NK-92 (cell line): Measurements from ENCODE around the gene DGKG.

Experiments used
- DNase-seq: peaks from one replicate; lab custom pipeline; 2025; ENCODE audit not compliant: unreplicated experiment; lab: John Stamatoyannopoulos, UW

DGKG gene

DNA sequence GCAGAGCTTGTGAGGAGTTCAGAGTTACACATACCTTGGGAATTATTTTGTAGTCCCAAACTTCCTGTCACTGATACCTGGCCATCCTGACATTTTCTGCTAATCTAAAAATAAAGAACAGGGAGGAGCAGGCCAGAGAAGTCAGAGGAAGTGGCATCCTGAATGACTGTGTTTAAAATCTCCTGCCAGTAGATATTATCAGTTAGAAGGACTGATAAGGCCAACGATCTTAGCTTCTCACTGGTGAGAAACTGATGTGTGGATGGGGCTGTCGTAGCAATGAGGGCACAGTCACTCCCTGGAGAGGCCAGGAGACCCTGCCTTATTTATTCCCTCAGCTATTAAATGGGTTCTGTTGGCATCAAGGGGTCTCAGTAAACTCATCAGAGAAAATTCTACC, 115.1 kb downstream of the DGKG start:
- DNase-seq = no peak

DNA sequence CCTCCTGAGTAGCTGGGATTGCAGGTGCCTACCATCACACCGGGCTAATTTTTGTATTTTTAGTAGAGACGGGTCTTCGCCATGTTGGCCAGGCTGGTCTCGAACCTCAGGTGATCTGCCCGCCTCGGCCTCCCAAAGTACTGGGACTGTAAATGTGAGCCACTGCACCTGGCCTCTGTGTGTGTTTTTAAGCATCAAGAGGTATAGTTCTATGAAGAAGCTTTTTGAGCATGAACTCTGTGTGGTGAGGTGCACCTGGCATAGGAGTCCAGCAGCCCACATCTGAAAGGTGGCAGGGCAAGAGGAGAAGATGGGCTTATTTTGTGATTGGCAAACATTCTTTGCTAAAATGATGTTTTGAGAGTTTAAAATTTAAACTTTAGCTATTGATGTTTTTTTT, 118.0 kb downstream of the DGKG start:
- DNase-seq = no peak

DNA sequence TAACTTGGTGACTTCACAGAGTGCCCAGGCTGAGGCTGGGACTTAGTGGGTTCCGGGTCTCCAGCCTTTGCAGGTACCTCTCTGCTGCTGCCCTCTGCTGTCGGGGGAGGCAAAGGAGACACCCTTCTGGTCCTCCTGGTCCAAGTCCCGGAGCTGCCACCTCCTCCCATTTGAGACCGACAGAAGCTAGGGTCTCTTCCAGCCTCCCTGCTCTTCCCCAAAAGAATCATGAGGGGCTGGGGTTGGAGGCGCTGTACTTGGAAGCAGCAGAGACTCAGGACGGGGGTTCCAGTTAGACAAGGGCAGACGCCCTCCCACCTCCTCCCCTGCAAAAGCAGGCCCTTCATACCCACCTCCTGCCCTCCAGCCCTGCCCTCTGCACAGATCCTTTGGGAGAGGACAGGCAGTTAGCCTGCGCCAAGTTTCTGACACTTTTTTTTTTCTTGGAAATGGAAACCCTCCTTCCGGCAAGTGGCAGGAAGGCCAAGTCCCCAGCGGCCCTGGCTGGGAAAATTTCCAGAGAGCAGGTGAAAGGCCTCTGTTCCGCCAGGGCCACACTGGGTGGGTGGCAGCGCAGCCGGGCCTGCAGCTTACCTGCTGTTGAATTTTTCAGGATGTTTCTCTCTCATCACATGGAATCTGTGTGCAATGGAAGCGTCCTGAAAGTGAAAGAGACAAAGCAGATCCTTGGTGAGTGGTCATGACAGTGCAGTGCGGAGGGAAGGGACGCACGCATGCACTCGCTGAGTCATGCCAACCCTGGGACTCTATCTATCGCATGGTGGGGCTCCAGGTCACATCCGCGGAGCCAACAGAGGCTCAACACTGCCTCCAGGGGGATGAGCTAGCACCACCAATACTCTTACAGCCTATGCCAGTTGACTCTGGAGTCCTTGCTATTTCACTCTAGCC, 119.9 kb downstream of the DGKG start:
- DNase-seq = no peak

DNA sequence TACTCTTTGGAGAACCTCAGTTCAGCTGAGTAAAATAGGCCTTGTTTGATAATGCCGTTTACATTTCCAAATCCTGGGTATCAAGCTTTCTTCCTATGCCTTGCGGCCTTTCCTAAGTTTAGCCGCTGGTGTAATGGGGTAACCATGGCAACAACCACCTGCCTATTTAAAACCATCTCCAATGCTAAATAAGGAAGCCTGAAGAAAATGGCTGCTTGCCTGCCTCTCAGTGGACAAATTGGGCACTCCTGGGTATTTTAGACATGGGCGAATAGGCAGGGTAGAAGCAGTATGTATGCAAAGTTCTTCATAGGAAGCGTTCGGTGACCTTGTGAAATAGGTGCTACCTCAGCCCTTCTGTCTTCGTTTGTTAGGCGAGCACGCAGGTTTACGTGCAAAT, 122.7 kb downstream of the DGKG start:
- no peak for DNase-seq

- DNase-seq = no peak
These were observed 124.1 kb downstream of the DGKG start for GRCh38 chr3:186237915-186238314.

DNA sequence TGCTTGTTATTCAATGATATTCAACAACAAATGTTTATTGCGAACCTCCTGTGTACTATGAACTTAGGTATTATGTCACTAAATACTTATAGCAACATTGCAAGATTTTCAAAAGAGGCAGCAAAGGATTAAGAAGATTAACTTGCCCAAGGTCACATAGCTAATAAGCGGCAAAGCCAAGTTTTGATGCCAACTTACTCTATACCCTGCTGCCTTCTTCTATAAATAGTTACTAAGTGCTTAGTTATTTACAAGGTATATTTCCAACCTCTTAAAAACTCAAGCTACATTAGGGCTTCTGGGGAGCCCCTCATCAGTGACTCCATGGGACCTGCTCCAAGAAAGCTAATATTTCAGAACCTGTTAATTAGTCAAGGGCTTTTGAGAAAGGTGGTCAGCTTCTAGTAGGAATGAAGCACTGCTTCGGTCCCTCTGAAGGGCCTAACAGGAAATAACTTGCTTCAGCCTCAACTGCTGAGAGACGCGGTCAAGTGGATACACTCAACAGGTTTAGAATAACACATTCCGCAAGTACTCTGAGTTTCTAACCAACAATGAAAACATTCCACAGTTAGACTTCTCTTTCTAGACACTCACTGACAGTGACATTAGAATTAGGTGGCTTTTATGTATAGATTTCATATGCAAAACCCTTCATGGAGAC, 125.5 kb downstream of the DGKG start:
- DNase-seq = no peak

- DNase-seq = no peak
These were observed 126.5 kb downstream of the DGKG start for GRCh38 chr3:186235554-186235953.

GRCh38 chr3:186234152-186234551, 127.9 kb downstream of the DGKG start:
- no peak for DNase-seq

DNA sequence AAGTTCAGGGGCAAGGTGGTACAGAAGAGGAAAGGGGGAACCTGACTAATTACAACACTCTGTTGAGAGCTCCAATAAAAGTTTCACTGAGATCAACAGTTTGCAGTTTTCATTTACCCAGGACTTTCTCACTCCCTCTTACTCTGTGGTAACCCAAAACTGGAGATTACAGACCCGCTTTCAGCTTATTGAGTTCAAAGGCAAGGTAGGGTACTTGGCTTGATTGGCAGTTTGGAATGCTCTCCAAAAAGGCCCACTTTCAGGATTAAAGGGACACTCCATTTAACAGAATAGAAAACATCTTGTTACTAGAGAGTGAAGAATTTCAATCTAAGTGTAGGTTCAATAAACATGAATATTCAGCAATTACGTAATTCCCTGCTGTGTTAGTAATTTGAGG, 135.6 kb downstream of the DGKG start:
- no peak for DNase-seq

- no peak for DNase-seq
These were observed 136.4 kb downstream of the DGKG start for GRCh38 chr3:186225603-186226002.

DNA sequence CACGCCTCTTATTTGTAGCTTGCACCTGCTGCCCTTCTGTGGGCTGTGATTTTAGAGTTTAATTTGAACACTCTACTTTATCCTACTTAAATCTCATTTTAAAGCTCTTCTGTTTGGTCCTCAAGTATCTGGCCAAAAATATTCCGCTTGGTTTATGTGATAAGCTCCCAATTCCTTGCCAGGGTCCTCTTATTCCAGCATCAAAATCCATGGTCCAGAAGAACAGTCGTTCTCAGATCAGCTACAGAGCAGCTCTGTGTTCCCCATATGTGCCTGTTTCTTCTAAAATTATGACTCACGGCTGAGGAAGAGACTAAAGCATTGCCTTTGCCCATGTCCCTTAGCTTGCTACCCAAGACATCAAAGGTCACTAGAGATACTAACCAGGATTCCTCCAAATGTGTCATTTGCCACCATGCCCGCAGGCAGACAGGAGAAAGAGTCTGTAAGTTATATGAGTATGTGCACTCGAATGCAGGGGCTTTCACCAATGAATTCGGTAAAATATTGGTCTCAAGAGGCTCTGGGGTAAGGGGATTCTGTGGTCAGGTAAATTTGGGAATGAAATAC, 137.9 kb downstream of the DGKG start:
- no peak for DNase-seq

- DNase-seq = no peak
These were observed 138.6 kb downstream of the DGKG start for GRCh38 chr3:186223476-186223875.

GRCh38 chr3:186221760-186222378, 140.2 kb downstream of the DGKG start:
- no peak for DNase-seq

- no peak for DNase-seq
These were observed 141.0 kb downstream of the DGKG start for GRCh38 chr3:186220911-186221645.

- DNase-seq = no peak
These were observed 141.7 kb downstream of the DGKG start for GRCh38 chr3:186220365-186220764.

DNA sequence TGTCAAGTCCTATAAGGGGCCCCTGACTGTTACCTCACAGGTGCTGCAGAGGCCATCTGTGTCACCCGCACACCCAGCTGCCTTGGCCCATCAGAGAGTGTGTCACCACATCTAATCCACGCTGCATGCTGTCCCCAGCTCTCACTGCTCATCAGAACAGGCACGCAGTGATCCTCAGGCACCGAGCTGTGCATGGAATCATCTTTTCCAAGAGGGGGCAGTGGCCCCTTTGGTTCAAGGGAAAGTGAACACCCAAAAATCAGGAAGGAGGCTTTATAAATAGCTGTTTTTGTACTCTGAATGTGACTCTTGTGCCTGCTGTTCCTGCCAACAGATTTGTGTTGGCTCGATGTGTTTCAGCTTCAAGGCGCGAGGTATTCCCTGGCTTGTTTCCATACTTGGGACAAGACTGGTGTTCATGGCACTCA, 142.8 kb downstream of the DGKG start:
- no peak for DNase-seq

- no peak for DNase-seq
These were observed 143.6 kb downstream of the DGKG start for GRCh38 chr3:186218421-186218820.

- DNase-seq = no peak
These were observed 144.2 kb downstream of the DGKG start for GRCh38 chr3:186217820-186218164.

DNA sequence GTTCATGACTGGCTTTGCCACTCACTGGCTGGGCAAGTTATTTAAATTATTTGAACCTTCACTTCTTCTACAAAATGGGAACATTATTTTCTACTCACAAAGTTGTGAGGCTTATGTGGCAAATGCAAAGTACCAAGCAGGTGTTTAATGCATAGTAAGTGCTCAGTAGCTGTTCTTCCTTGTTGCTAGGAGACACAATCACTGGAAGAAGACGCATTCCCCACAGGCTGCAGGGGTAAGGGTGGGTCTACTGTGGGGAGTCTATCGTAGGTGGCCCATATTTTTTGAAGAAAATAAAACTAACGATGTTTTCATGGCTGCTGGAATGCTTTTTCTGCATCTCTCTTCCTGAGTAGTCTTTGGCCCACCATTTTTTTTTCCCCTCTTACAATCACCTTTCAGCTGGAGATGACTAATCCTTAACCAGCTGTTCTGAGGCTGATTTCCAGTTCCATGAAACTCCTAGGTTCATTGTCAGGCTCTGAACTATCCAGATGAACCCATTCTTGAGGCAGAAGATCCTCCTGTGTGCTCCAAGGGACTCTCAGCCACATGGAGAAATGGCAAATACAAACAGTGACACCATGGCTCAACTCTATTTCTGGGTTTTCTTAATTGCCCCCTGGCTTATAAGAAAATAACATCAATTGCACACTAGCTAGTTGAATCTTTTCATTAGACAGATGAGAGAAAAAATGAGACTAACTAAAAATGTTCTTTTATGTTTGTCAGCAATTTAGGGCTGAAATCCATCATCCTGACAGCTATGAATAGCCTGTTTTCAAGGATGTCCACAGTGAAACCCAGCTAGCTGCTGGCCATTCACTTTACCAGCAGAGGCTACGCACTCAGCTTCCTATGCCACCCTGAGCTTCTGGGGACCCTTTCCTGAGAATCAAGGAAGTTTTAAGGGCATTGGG, 144.9 kb downstream of the DGKG start:
- DNase-seq = no peak

DNA sequence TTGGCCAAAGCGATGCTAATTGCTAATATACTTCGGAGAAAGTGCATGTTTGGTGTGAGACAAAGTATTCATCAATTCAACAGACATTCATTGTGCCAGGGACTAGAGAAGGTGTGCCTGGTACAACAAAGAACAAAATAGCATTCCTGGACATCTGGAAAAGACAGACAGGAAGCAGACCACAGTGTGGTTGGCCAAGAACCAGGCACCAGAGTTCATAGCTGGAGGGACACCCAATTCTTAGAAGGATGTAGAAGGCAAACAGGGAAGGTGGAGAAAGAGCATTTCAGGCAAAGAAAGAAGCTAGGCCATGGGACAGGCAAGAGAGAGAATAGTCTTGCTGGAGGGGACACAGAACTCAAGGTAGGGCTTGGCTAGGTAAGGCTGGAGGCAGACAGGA, 147.4 kb downstream of the DGKG start:
- DNase-seq = no peak
